Esophagus squamous epithelium (tissue), 5 donors: ENCODE measurements around the gene MTURN. TPM values are rescaled to one million over a fixed set of nuclear protein-coding genes. Genes with fewer than 3 reads are reported as not detected.
"Not testable (repeated sequence)": the region's sequence is repeated elsewhere in the genome, so short reads cannot be mapped to it uniquely, and the experiment has no call there.

ENCODE experiments used
- DNase-seq: peaks from one replicate; lab custom pipeline; 2025; lab: John Stamatoyannopoulos, UW
- H3K27ac ChIP-seq, 4 donors: fragments of 200-600 bp; sonication (generic); one replicate each; pipeline ENCODE4 v1.5.1; 2016 to 2019; ENCODE audit warnings: mild to moderate bottlenecking in 1 of 4
- H3K27me3 ChIP-seq, 4 donors: fragments of 200-600 bp; sonication (generic); 1 replicate in 3 of 4; 2 replicates in 1 of 4; pipeline versions ENCODE4 v1.5.1 to v1.6.0; 2017 to 2021; ENCODE audit warnings: antibody characterized with exemption in 1 of 4
- H3K36me3 ChIP-seq, 3 donors: fragments of 200-600 bp; sonication (generic); one replicate each; pipeline ENCODE4 v1.5.1; 2016 to 2019
- H3K4me1 ChIP-seq, 3 donors: fragments of 200-600 bp; sonication (generic); one replicate each; pipeline ENCODE4 v1.5.1; 2017 to 2019
- H3K4me3 ChIP-seq, 4 donors: fragments of 200-600 bp; sonication (generic); 1 replicate in 3 of 4; 2 replicates in 1 of 4; pipeline ENCODE4 v1.5.1; 2016 to 2019; ENCODE audit warnings: mild to moderate bottlenecking in 2 of 4, moderate library complexity in 1 of 4
- H3K9me3 ChIP-seq, 3 donors: fragments of 200-600 bp; sonication (generic); one replicate each; pipeline ENCODE4 v1.5.1; 2016 to 2019
- POLR2A ChIP-seq, 4 donors: fragments of 450-650 bp; IDR thresholded peaks; one replicate each; pipeline ENCODE4 v1.6.1; 2017; ENCODE audit warnings: antibody characterized with exemption in 4 of 4, mild to moderate bottlenecking in 4 of 4, moderate library complexity in 3 of 4
- WGBS, 2 donors: methylation state at CpG; one replicate each; pipeline ENCODE4 v1.1.5; 2018; 5-methylcytosine and 5-hydroxymethylcytosine counted together
- intact Hi-C: fragments of 100-400 bp; cut with DNase I; formaldehyde crosslinking; loops from one replicate; pipeline ENCODE4 v1.15.0; 2022
- total RNA-seq, 4 donors: library from RNA; depleted of rRNA; stranded (reverse); fragments of >200 nt; gene quantifications; one replicate each; pipeline ENCODE4 v1.1.0, GENCODE V29; 2016
- TF ChIP-seq, protein P1 (sequence below), 6 experiments: fragments of 450-650 bp in 4 of 6; fragments of 200-600 bp in 2 of 6; sonication (generic) in 2 of 6; IDR thresholded peaks; one replicate each; pipeline ENCODE4 v1.5.1; 2016 to 2019; ENCODE audit warnings: antibody characterized with exemption in 6 of 6, mild to moderate bottlenecking in 4 of 6, moderate library complexity in 4 of 6
- donor health status: DM: yes; HTN: yes; CAD: no.

The MTURN gene
- total RNA-seq, 4 donors from 2014 or later: 10.4 to 88.9 (median 18.6) TPM

DNA sequence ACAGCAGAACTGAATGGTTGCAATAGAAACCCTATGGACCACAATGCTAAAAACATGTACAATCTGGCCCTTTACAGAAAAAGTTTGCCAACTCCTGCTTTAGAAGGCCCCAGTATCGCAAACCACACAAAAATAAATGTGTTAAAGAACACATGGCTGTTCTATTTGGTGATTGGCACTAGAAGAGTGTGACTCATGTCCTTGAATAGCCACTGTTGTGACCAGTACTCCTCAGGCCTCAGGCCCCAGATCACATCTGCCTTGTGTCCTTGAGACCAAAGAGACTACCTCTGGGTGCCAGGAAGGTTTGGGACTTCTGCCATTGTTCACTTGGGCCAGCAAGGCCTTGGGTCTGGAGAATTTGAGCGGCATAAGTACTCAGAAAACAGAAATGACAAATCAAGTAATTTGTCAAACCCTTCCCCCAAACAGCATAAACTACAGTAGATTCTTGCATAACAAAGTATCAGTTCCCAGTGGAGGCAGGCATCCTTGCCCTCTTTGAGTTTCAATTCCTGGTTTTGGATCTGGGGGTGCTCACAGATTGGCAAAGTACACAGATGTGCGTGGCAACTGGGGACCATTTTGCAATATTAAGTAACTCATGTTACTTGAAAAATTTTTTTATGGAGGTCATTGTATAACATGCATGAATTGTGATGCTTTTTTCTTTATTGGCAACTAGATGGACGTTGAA is 50.2 kb downstream of the MTURN start:
- intact Hi-C loops: no loop called here
- Histone ChIP-seq H3K4me1 (peaks cover 0 to 17% (median 4%) of the 10 kb centered on the region in 3 donors), H3K9me3 (no peaks in the 10 kb centered on the region), H3K36me3 (no peaks in the 10 kb centered on the region), H3K27me3 (no peaks in the 10 kb centered on the region), H3K4me3 (no peak overlapping the region), H3K27ac (peak overlapping the region in 1 of 4 donors; percentile 17)
- no peak for DNase-seq
- 61 to 72% methylated on average over 3 to 4 of the region's 4 CpGs for WGBS, 2 donors
- TF ChIP-seq POLR2A (IDR thresholded peaks at IDR 0.05): no peak
- TF ChIP-seq, protein P1, sequence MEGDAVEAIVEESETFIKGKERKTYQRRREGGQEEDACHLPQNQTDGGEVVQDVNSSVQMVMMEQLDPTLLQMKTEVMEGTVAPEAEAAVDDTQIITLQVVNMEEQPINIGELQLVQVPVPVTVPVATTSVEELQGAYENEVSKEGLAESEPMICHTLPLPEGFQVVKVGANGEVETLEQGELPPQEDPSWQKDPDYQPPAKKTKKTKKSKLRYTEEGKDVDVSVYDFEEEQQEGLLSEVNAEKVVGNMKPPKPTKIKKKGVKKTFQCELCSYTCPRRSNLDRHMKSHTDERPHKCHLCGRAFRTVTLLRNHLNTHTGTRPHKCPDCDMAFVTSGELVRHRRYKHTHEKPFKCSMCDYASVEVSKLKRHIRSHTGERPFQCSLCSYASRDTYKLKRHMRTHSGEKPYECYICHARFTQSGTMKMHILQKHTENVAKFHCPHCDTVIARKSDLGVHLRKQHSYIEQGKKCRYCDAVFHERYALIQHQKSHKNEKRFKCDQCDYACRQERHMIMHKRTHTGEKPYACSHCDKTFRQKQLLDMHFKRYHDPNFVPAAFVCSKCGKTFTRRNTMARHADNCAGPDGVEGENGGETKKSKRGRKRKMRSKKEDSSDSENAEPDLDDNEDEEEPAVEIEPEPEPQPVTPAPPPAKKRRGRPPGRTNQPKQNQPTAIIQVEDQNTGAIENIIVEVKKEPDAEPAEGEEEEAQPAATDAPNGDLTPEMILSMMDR (IDR thresholded peaks at IDR 0.05): no peak

DNA sequence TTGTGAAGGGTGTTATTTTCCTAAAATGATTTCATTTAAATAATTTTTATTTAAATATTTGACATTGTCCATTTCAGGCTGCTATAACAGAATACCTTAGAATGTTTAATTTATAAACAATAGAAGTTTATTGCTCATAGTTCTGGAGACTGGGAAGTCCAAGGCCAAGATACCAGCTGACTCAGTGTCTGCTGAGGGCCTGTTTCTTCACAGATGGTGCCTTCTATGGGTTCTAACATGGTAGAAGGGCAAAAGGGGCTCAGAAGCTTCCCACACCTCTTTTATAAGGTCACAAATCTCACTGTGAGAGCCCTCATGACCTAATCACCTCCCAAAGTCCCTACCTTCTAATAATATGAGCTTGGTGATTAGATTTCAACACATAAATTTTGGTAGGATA is 50.7 kb downstream of the MTURN start:
- peaks cover 0 to 17% (median 2%) of the 10 kb centered on the region in 3 donors for H3K4me1 ChIP-seq
- intact Hi-C loops: no loop called here
- H3K9me3 ChIP-seq: no peaks in the 10 kb centered on the region
- H3K4me3 ChIP-seq: no peak overlapping the region
- no peaks in the 10 kb centered on the region for H3K27me3 ChIP-seq
- no peak overlapping the region for H3K27ac ChIP-seq
- no peaks in the 10 kb centered on the region for H3K36me3 ChIP-seq
- no peak for DNase-seq
- no peak for TF ChIP-seq POLR2A (IDR thresholded peaks at IDR 0.05)
- TF ChIP-seq, protein P1 (IDR thresholded peaks at IDR 0.05): no peak

DNA sequence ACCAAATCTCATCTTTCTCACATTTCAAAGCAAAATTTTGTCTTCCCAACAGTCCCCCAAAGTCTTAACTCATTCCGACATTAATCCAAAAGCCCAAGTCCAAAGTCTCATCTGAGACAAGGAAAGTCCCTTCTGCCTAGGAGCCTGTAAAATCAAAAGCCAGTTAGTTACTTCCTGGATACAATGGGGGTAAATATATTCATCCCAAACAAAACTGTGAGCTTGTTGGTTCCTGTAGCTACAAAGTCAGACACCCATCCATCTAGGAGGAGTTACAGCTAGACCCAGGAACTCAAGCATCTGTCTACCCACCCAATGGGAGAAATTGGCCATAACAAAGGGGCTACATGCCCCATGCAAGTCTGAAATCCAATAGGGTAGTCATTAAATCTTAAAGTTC is 51.9 kb downstream of the MTURN start:
- H3K4me1 ChIP-seq: peaks cover 0 to 12% (median 0%) of the 10 kb centered on the region in 3 donors
- H3K4me3 ChIP-seq: no peak overlapping the region
- 56 to 67% methylated on average over 1 of the region's 1 CpG for WGBS, 2 donors
- DNase-seq: no peak
- TF ChIP-seq POLR2A (IDR thresholded peaks at IDR 0.05): no peak
- TF ChIP-seq, protein P1 (IDR thresholded peaks at IDR 0.05): no peak
- H3K27me3 ChIP-seq: no peaks in the 10 kb centered on the region
- H3K27ac ChIP-seq: no peak overlapping the region
- H3K9me3 ChIP-seq: no peaks in the 10 kb centered on the region
- H3K36me3 ChIP-seq: peaks cover 0 to 4% (median 0%) of the 10 kb centered on the region in 3 donors
- intact Hi-C loops: no loop called here

DNA sequence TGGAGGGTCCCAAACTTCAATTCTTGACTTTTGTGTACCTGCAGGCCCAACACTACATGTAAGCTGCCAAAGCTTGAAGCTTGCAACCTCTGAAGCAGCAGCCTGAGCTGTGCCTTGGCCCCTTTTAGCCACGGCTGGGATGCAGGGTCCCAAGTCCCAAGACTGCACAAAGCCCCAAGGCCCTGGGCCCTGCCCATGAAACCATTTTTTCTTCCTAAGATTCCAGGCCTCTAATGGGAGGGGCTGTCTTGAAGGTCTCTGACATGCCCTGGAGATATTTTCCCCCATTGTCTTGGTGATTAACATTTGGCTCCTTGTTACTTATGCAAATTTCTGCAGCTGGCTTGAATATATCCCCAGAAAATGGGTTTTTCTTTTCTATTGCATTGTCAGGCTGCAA is 52.7 kb downstream of the MTURN start:
- H3K4me3 ChIP-seq: no peak overlapping the region
- no peak overlapping the region for H3K27ac ChIP-seq
- DNase-seq: no peak
- TF ChIP-seq, protein P1 (IDR thresholded peaks at IDR 0.05): no peak
- no peak for TF ChIP-seq POLR2A (IDR thresholded peaks at IDR 0.05)
- H3K27me3 ChIP-seq: no peaks in the 10 kb centered on the region
- peaks cover 0 to 5% (median 0%) of the 10 kb centered on the region in 3 donors for H3K4me1 ChIP-seq
- WGBS, 2 donors: 83 to 89% methylated on average over 1 of the region's 1 CpG
- no peaks in the 10 kb centered on the region for H3K9me3 ChIP-seq
- H3K36me3 ChIP-seq: peaks cover 0 to 4% (median 0%) of the 10 kb centered on the region in 3 donors
- intact Hi-C loops: no loop called here

DNA sequence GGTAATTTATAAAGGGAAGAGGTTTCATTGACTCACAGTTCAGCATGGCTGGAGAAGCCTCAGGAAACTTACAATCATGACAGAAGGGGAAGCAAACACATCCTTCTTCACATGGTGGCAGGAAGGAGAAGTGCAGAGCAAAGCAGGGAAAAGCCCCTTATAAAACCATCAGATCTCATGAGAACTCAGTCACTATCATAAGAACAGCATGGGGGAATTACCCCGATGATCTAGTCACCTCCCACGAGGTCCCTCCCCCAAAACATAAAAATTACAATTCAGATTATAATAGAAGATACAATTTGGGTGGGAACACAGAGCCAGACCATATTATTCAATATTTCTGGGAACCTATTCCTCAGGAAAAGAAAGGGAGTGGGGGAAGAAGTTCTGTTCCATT is 53.6 kb downstream of the MTURN start:
- intact Hi-C loops, DNase-seq, H3K27me3 ChIP-seq, H3K36me3 ChIP-seq, H3K27ac ChIP-seq, H3K9me3 ChIP-seq, H3K4me3 ChIP-seq, H3K4me1 ChIP-seq: not testable (repeated sequence)
- WGBS, 2 donors: 62 to 81% methylated on average over 2 of the region's 2 CpGs
